ENCODE data around the gene PHKG1.

DNA sequence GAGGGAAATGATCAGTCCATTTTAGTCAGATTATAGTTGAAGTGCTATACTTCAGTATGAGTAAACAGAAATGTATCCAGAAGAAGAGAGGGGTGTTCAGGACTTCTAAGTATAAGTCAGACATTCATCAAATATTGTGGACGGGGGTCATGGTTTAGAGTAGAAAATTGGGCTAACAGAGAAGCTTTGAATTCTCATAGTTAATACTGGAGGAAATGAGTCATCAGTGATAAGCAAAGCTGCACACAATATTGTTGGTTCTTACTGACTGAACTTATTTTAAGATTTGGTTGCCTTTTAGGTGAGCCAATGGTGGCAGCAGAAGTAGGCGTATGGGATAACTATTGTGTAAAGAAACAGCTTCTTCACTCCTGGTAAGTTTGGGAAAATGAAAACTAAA is 30.4 kb downstream of the PHKG1 start:
- TF ChIP-seq, protein P1, sequence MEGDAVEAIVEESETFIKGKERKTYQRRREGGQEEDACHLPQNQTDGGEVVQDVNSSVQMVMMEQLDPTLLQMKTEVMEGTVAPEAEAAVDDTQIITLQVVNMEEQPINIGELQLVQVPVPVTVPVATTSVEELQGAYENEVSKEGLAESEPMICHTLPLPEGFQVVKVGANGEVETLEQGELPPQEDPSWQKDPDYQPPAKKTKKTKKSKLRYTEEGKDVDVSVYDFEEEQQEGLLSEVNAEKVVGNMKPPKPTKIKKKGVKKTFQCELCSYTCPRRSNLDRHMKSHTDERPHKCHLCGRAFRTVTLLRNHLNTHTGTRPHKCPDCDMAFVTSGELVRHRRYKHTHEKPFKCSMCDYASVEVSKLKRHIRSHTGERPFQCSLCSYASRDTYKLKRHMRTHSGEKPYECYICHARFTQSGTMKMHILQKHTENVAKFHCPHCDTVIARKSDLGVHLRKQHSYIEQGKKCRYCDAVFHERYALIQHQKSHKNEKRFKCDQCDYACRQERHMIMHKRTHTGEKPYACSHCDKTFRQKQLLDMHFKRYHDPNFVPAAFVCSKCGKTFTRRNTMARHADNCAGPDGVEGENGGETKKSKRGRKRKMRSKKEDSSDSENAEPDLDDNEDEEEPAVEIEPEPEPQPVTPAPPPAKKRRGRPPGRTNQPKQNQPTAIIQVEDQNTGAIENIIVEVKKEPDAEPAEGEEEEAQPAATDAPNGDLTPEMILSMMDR (IDR thresholded peaks at IDR 0.05), result no peak
- TF ChIP-seq POLR2A (IDR thresholded peaks at IDR 0.05), result no peak

Measured in esophagus squamous epithelium (tissue), 4 donors.